SK-N-SH treated with all-trans-retinoic acid at 6 μM for 48 hours (cell line): ENCODE data around the gene ENOSF1.

Experiments used
- ARNTL ChIP-seq: fragments of 450-650 bp; formaldehyde crosslinking; IDR thresholded peaks from 2 replicates; pipeline ENCODE4 v1.5.0; 2020; ENCODE audit warnings: low read depth, mild to moderate bottlenecking, moderate library complexity, borderline replicate concordance
- BACH2 ChIP-seq: fragments of 250-450 bp; sonication (Bioruptor Pico); IDR thresholded peaks from 2 replicates; pipeline ENCODE4 v1.9.0; 2021; ENCODE audit warnings: mild to moderate bottlenecking, borderline replicate concordance
- CREB5 ChIP-seq: fragments of 250-450 bp; sonication (Bioruptor Pico); IDR thresholded peaks from 2 replicates; pipeline ENCODE4 v1.5.1; 2020; ENCODE audit warnings: low read depth, mild to moderate bottlenecking, moderate library complexity
- CSDC2 ChIP-seq: fragments of 250-450 bp; sonication (Bioruptor Pico); IDR thresholded peaks from 2 replicates; pipeline ENCODE4 v1.5.0; 2020; ENCODE audit warnings: mild to moderate bottlenecking, moderate library complexity
- RARB ChIP-seq: fragments of 250-450 bp; sonication (Bioruptor Pico); IDR thresholded peaks from 2 replicates; pipeline ENCODE4 v1.8.0; 2021; ENCODE audit warnings: mild to moderate bottlenecking, moderate library complexity
- SNAI2 ChIP-seq: fragments of 250-450 bp; sonication (Bioruptor Pico); IDR thresholded peaks from 2 replicates; pipeline ENCODE4 v1.5.0; 2020; ENCODE audit warnings: mild to moderate bottlenecking, moderate library complexity
- TOX ChIP-seq: fragments of 250-450 bp; sonication (Bioruptor Pico); IDR thresholded peaks from 2 replicates; pipeline ENCODE4 v1.8.0; 2021; ENCODE audit warnings: mild to moderate bottlenecking, moderate library complexity, borderline replicate concordance
- TSHZ2 ChIP-seq: fragments of 250-450 bp; sonication (Bioruptor Pico); IDR thresholded peaks from 2 replicates; pipeline ENCODE4 v1.5.0; 2020; ENCODE audit warnings: mild to moderate bottlenecking, moderate library complexity
- ZFP3 ChIP-seq: fragments of 250-450 bp; sonication (Bioruptor Pico); IDR thresholded peaks from 2 replicates; pipeline ENCODE4 v1.5.0; 2020; ENCODE audit warnings: mild to moderate bottlenecking, moderate library complexity
- ZFP30 ChIP-seq: fragments of 450-650 bp; formaldehyde crosslinking; IDR thresholded peaks from 2 replicates; pipeline ENCODE4 v1.5.0; 2022; ENCODE audit warnings: mild to moderate bottlenecking, moderate library complexity
- ZNF565 ChIP-seq: fragments of 450-650 bp; formaldehyde crosslinking; conservative IDR thresholded peaks from 2 replicates; pipeline ENCODE4 v1.5.0; 2020; ENCODE audit warnings: low read depth, mild to moderate bottlenecking, moderate library complexity
- ZNF8 ChIP-seq: fragments of 450-650 bp; formaldehyde crosslinking; IDR thresholded peaks from 2 replicates; pipeline ENCODE4 v1.5.0; 2020; ENCODE audit warnings: mild to moderate bottlenecking, moderate library complexity

GRCh38 chr18:676736-677135 lies 35.7 kb downstream of the ENOSF1 start:
- TF ChIP-seq RARB (no peak), ARNTL (CRISPR knock-in tag) (no peak), CSDC2 (CRISPR knock-in tag) (no peak), ZFP3 (CRISPR knock-in tag) (no peak), BACH2 (no peak), CREB5 (CRISPR knock-in tag) (no peak), SNAI2 (CRISPR knock-in tag) (no peak), ZFP30 (CRISPR knock-in tag) (no peak), ZNF8 (no peak), TOX (CRISPR knock-in tag) (no peak), TSHZ2 (CRISPR knock-in tag) (no peak), ZNF565 (CRISPR knock-in tag) (no peak)
